HEK293T (cell line): ENCODE data around the gene ARHGEF10L.

ENCODE experiments used
- NFRKB ChIP-seq: fragments of 450-650 bp; IDR thresholded peaks from 2 replicates; pipeline ENCODE4 v1.6.1; 2016; ENCODE audit warnings: mild to moderate bottlenecking, moderate library complexity
- TARDBP ChIP-seq: fragments of 450-650 bp; IDR thresholded peaks from 2 replicates; pipeline ENCODE4 v1.6.1; 2016

GRCh38 chr1:17551755-17552234 is 12.3 kb downstream of the ARHGEF10L start:
- TF ChIP-seq TARDBP: no peak
- TF ChIP-seq NFRKB: no peak
